Activated effector memory CD4-positive, alpha-beta T cell treated with anti-CD3 and anti-CD28 coated beads, Interleukin-2, amount 50 U/mL, for 16 hours (primary cell): ENCODE measurements around the gene ZNF443.
"Not testable (repeated sequence)": the region's sequence is repeated elsewhere in the genome, so short reads cannot be mapped to it uniquely, and the experiment has no call there.

ENCODE experiments used
- DNase-seq: peaks from one replicate; pipeline ENCODE4 v3.0.0-alpha.2; 2020

The ZNF443 gene

GRCh38 chr19:12440541-12441316 lies at the start of gene ZNF443:
TSS of gene ZNF443 (minus strand) at chr19:12441021. CDS start at chr19:12440914, 107 bp downstream.
- DNase-seq: peak; percentile 99

DNA sequence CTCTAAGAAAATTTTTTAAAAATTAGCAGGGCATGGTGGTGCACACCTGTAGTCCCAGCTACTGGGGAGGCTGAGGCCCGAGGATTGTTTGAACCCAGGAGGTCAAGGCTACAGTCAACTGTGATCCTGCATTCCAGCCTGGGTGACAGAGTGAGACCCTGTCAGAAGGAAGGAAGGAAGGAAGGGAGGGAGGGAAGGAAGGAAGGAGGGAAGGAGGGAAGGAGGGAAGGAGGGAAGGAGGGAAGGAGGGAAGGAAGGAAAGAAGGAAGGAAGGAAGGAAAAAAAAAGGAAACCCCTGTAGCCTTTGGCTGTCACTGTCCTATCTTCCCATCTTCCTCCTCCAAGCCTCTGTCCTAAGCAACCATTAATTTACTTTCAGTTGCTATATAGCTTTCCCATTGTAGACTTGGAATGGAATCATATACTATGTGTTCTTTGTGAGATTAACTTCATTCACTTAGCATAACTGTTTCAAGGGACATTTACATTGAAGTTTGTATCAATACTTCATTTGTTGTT lies 45.5 kb upstream of the ZNF443 start:
- not testable (repeated sequence) for DNase-seq

DNA sequence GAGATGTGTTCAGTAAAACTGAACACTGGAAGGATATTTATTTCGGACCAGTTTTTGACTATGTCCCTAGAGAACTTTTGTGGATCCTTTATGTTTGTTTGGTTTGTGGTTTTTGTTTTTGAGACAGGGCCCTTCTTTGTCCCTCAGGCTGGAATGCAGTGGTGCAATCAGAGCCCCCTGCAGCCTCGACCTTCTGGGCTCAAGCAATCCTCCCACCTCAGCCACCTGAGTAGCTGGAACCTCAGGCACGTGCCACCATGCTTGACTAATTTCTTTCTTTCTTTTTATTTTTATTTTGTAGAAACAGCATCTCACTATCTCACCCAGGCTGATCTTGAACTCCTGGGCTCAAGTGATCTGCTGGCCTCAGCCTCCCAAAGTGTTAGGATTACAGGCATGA lies 44.8 kb upstream of the ZNF443 start:
- DNase-seq: no peak

GRCh38 chr19:12485052-12485416 lies 44.2 kb upstream of the ZNF443 start:
- no peak for DNase-seq

DNA sequence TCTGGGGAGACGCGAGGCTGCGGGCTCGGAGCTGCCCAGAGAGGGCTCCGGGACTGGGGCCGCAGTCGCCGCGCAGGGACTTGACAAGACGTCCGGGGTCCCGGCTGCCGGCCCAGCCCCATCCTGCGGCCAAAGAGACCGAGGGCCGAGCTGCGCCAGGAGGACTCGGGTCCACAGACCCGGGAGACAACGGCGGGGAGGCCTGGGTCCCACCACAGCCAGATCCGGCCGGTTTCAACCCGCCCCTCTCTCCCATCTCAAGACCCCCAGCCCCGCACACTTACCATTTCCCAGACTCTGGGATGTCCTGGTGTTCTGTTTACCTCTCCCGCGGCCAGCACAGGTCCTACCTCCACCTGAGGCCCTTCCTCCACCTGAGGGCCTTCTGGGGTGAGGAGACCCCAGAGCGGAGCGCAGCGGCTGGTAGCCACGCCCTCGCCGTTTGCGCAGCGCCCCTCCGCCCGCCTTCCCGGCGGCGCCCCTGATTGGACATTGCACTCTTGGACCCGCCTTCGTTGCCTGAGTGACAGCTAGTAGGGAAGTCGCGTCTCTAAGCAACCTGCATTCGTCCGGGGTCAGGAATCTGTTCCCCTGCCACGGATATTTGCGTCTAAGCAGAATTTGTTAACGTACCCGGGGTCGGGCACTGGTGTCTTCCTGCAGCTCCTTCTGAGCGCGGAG lies 43.7 kb upstream of the ZNF443 start, which contains the start of gene ZNF709:
ZNF709 (minus strand) TSS at position 446 of the 681 bp plus-strand sequence; CDS start at position 287, 159 bp downstream.
- peak; percentile 95 for DNase-seq

- DNase-seq: no peak
Observed at GRCh38 chr19:12484011-12484370, 43.2 kb upstream of the ZNF443 start.

GRCh38 chr19:12482509-12482886 lies 41.7 kb upstream of the ZNF443 start:
- DNase-seq: no peak

GRCh38 chr19:12481781-12482508 lies 41.1 kb upstream of the ZNF443 start:
- no peak for DNase-seq

DNA sequence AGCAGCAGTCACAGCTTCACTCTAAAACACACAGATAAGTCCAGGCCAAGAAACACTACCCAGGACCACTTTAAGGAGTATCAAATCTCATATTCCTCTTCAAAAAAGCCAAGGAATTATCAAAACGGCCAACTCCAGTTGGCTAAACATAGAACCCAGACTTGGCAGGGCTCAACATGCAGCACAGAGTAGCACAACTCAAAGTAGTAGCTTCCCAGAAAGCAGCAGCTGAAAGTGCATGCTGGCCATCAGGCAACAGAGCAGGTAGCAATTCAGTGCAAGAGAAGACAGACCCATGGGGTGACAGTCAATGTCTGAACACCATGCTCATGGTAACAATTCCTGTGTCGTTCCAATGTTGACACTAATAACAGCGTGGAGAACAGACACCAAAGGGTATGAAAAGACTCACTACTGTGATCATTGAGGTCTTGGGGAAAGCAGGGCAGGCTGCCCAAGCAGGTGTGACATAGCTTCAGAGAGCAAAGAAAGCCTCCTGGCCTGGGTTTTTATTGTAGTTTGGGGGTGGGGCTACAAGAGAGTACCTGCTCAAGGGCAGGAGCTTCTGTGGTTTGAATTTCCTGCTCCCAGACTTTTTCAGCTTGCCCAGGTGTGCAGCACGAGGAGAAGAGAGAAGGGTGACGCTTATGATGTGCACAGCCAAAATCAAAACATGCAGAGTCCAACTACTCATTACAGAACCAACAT lies 37.6 kb upstream of the ZNF443 start:
- no peak for DNase-seq

DNA sequence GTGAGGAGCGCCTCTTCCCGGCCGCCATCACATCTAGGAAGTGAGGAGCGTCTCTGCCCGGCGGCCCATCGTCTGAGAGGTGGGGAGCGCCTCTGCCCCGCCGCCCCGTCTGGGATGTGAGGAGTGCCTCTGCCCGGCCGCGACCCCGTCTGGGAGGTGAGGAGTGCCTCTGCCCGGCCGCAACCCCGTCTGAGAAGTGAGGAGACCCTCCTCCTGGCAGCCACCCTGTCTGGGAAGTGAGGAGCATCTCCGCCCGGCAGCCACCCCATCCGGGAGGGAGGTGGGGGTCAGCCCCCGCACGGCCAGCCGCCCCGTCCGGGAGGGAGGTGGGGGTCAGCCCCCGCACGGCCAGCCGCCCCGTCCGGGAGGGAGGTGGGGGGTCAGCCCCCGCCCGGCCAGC lies 26.8 kb upstream of the ZNF443 start:
- not testable (repeated sequence) for DNase-seq

DNA sequence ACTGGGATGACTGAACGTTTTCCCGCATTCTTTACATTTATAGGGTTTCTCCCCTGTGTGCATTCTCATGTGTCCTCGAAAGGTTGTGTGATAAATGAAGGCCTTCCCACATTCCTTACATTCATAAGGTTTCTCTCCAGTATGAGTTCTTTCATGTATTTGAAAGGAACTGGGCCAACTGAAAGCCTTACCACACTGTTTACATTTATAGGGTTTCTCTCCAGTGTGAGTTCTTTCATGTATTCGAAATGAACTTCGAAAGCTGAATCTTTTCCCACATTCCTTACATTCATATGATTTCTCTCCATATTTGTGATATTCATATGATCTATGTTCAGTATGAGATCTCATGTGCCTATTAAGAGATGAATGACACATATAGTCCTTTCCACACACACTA lies 24.4 kb upstream of the ZNF443 start:
- DNase-seq: no peak

DNA sequence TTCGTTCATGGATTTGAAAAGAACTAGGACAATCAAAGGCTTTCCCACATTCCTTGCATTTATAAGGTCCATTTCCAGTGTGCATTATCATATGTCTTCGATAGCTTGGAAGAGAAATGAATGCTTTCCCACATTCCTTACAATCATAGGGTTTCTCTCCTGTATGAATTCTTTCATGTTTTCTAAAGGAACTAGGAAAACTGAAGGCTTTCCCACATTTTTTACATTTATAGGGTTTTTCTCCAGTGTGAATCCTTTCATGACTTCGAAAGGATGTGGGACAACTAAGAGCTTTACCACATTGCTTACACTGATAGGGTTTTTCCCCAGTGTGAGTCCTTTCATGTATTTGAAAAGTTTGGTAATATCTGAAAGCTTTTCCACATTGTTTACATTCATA lies 23.9 kb upstream of the ZNF443 start:
- no peak for DNase-seq

DNA sequence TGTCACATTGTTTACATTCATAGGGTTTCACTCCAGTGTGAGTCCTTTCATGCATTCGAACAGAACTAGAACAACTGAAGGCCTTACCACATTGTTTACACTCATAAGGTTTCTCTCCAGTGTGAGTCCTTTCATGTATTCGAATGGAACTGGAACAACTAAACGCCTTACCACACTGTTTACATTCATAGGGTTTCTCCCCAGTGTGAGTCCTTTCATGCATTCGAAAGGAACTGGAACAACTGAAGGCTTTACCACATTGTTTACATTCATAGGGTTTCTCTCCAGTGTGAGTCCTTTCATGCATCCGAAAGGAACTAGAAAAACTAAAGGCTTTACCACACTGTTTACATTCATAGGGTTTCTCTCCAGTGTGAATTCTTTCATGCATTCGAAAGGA lies 23.3 kb upstream of the ZNF443 start:
- DNase-seq: not testable (repeated sequence)

GRCh38 chr19:12453495-12453894 lies 12.7 kb upstream of the ZNF443 start:
- no peak for DNase-seq

DNA sequence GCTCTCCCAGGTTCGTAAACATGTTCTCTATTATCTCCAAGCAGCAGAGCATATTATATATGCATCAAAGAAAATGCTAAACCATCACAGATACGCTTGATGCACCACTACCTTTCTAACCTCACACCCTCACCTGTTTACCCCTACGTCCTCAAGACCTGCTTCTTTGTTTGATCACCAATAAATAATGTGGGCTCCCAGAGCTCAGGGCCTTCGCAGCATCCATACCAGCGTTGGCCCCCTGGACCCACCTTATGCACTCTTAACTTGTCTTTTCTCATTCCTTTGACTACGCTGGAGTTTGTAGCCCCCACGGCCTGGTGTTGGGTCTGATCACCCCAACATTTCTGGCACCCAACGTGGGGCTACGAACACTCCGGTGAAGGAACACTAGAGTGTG lies 10.0 kb upstream of the ZNF443 start:
- DNase-seq: no peak

- no peak for DNase-seq
Observed at GRCh38 chr19:12448808-12449207, 8.0 kb upstream of the ZNF443 start.

- DNase-seq: peak; percentile 84
Observed at GRCh38 chr19:12439686-12440540, 908 bp downstream of the ZNF443 start.

GRCh38 chr19:12430726-12431299 lies 10.0 kb downstream of the ZNF443 start:
- DNase-seq: not testable (repeated sequence)

- DNase-seq: no peak
Observed at GRCh38 chr19:12425888-12426274, 14.9 kb downstream of the ZNF443 start.

DNA sequence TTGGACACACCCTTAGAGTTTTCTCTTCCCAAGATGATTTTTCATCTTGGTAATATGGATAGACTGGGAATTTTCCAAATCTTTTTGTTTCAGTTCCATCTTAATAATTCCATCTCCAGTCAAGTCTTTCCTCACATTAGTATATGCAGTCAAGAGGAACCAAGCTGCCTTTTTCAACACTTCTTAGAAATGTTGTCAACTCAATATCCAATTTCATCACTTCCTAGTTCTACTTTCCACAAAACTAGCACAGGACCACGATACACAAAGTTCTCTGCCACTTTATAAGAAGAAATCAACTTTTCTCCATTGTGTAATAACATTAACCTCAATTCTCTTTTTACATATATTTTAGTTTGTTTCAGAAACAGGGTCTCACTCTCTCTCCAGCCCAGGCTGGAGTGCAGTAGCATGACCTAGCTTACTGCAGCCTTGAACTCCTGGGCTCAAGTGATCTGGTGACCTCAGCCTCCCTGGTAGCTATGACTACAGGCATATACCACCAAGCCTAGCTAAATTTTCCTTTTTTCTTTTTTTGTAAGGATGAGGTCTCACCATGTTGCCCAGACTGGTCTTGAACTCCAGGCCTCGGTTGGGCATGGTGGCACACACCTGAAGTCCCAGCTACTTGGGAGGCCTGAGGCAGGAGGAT lies 15.5 kb downstream of the ZNF443 start:
- DNase-seq: no peak

DNA sequence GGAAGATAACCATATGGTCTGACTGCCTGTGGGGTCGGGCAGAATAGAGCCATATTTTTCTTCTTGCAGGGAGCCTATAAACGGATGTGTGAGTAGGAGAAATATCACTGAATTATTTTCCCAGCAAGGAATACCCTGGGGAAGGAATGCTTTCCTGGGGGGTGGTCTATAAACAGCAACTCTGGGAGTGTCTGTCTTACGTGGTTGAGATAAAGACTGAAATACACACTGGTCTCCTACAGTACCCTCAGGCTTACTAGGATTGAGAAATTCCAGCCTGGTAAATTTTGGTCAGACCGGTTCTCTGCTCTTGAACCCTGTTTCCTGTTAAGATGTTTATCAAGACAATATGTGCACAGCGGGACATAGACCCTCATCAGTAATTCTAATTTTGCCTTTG lies 23.5 kb downstream of the ZNF443 start:
- not testable (repeated sequence) for DNase-seq
